Measurements from ENCODE around the gene B3GNT5.

The B3GNT5 gene

DNA sequence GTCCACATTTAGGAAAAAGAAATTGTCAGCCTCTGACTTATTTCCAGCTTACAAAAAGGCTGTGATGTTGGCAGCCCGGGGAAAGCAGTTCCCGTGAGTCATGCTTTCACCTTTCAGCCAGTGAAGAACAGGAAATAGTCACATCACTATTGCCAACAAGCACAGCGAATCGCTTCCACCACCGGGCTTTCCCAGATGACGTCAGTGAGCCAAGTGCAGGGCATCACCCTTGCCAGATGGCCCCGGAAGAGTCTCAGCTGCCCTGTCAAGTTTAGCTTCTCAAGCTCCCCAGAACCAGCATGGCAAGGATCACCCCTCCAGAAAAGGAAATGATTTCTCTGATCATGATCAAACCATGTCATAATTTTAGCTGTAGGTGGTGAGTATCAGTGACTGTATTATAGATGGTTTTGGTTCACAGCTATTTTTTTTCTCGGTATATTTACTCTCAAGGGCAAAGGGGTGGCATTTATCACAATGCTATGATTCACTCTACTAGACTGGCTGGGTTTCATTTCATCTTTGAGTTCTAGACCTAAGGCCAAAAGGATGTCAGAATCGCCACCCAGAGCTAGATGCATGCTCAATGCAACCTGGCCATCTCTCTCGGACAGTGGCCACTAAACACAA, 32.9 kb downstream of the B3GNT5 start:
- DNase-seq: peak; percentile 88
- TF ChIP-seq, protein P1, sequence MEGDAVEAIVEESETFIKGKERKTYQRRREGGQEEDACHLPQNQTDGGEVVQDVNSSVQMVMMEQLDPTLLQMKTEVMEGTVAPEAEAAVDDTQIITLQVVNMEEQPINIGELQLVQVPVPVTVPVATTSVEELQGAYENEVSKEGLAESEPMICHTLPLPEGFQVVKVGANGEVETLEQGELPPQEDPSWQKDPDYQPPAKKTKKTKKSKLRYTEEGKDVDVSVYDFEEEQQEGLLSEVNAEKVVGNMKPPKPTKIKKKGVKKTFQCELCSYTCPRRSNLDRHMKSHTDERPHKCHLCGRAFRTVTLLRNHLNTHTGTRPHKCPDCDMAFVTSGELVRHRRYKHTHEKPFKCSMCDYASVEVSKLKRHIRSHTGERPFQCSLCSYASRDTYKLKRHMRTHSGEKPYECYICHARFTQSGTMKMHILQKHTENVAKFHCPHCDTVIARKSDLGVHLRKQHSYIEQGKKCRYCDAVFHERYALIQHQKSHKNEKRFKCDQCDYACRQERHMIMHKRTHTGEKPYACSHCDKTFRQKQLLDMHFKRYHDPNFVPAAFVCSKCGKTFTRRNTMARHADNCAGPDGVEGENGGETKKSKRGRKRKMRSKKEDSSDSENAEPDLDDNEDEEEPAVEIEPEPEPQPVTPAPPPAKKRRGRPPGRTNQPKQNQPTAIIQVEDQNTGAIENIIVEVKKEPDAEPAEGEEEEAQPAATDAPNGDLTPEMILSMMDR (IDR thresholded peaks at IDR 0.05; ENCODE audit: low read depth, low read length): no peak
- peak overlapping the region; percentile 21 for H3K4me3 ChIP-seq (ENCODE audit: low read depth, low read length)

DNA sequence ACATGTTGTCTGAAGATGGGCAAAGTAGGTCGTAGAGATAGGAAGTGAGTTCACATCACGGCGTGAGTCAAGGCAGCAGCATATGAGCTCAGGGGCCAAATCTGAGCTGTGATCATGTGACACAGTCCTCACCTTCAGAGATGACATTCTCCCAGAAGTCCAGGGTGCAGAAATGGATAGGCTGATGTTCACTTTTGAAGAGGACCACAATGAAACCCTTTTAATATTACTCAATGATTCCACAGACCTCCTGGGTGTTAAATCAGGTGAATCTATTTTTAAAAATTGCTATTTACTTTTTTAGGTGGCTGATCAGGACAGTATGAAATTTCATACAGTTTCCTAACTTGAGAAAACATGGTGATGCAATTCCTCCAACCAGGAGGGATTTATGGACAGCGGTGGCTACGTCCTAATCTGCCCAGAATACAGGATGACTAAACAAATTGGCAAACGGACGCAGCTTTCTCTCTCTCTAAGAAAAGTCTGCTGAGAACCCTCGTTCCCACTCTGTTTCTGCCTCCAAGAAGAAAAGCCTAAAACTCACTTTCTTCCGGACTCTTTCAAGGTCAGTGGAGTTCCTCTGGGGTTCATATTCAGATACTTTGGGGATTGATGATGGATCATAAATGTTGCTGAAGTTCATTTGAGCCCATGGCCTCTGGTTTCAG, 34.4 kb downstream of the B3GNT5 start:
- TF ChIP-seq, protein P1 (IDR thresholded peaks at IDR 0.05; ENCODE audit: low read depth, low read length): no peak
- Histone ChIP-seq H3K27me3 (no peaks in the 10 kb centered on the region), H3K9me3 (no peaks in the 10 kb centered on the region), H3K36me3 (no peaks in the 10 kb centered on the region), H3K4me3 (ENCODE audit: low read depth, low read length) (no peak overlapping the region), H3K4me1 (peaks cover 5% of the 10 kb centered on the region; the same call in 1 of the 2 replicates)
- no peak for DNase-seq

More for the DNA sequence above, 32.9 kb downstream of the B3GNT5 start:
- peaks cover 5% of the 10 kb centered on the region; the same call in 1 of the 2 replicates for H3K4me1 ChIP-seq
- no peaks in the 10 kb centered on the region for H3K36me3 ChIP-seq
- H3K27me3 ChIP-seq: no peaks in the 10 kb centered on the region
- H3K9me3 ChIP-seq: no peaks in the 10 kb centered on the region

DNA sequence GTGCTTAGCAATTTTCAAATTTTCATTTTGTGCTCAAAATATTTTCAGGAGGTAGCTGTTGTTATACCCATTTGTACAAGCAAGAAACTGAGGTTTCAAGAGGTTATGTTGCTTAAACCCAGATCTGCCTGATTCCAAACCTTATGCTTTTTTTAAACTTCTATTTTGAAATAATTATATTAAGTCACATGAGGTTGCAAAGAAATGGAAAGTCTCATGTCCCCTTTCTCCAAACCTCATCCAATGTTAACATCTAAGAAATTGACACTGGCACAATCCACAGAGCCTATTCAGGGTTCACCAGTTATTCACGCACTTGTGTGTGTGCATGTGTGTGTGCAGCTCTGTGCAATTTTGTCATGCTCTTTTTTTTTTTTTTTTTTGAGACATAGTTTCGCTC, 35.1 kb downstream of the B3GNT5 start:
- Histone ChIP-seq H3K36me3 (no peaks in the 10 kb centered on the region), H3K27me3 (no peaks in the 10 kb centered on the region), H3K4me3 (ENCODE audit: low read depth, low read length) (no peak overlapping the region), H3K4me1 (peaks cover 5% of the 10 kb centered on the region; the same call in 1 of the 2 replicates), H3K9me3 (no peaks in the 10 kb centered on the region)
- DNase-seq: no peak
- TF ChIP-seq, protein P1 (IDR thresholded peaks at IDR 0.05; ENCODE audit: low read depth, low read length): no peak

DNA sequence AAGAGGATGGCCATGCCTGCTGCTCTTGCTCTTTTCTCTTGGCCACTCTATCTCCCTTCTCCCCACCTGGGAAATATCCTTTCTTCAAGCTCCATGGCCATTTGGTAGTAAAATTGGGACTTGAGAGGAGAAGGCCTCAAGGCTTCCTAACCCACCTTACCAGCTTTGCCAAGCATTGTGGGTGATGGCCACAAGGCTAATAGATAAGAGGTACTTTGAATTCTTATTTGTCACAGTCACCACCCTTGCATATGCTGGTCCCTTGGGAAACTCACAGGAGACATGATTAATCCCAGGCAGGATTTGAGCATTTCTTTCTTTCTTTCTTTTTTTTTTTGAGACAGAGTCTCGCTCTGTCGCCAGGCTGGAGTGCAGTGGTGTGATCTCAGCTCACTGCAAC, 37.2 kb downstream of the B3GNT5 start:
- H3K4me1 ChIP-seq: peaks cover 5% of the 10 kb centered on the region; the same call in 1 of the 2 replicates
- TF ChIP-seq, protein P1 (IDR thresholded peaks at IDR 0.05; ENCODE audit: low read depth, low read length): no peak
- H3K27me3 ChIP-seq: no peaks in the 10 kb centered on the region
- no peaks in the 10 kb centered on the region for H3K36me3 ChIP-seq
- H3K4me3 ChIP-seq (ENCODE audit: low read depth, low read length): no peak overlapping the region
- no peaks in the 10 kb centered on the region for H3K9me3 ChIP-seq
- DNase-seq: no peak

DNA sequence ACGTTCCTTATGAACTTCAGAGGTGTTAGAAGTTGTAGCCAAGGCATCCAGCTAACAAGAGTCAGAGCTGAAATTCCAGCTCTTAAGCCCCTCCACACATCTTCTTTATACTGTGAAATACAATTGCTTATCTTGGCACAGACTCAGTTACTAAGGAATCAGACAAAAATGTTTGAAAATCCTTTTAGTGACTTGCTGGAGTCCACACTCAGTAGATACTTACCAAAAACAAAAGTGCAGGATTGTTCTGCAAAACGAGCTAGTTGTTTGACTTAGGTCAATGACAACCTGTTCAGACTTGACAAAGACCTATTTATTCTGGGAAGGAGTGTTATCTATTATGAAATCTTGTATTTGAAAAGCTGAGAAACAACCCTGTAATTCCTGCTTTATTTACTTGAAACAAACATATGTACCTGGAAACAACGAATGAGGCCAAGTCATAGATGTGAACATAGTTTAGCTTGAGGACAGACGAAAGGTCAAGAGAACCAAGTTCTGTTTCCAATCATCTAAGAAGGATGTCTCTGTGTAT, 38.5 kb downstream of the B3GNT5 start:
- H3K9me3 ChIP-seq: no peaks in the 10 kb centered on the region
- H3K4me3 ChIP-seq (ENCODE audit: low read depth, low read length): no peak overlapping the region
- no peaks in the 10 kb centered on the region for H3K36me3 ChIP-seq
- no peaks in the 10 kb centered on the region for H3K4me1 ChIP-seq
- TF ChIP-seq, protein P1 (IDR thresholded peaks at IDR 0.05; ENCODE audit: low read depth, low read length): no peak
- DNase-seq: no peak
- H3K27me3 ChIP-seq: no peaks in the 10 kb centered on the region

DNA sequence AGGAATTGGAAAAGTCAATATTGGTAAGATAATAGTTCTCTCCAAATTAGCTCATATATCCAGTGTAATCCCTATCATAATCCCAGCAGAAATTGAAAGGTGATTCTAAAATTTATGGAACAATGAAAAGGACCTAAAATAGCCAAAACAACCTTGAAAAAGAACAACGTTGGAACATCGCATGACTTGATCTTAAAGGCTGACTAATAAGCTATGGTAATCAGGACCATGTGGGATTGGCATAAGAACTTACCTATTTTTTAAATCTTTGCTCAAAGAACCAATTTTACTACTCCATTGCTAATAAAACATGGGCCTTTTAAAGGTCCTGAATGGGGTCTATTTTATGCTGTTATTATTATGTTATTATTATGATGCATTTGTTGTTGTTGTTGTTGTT, 40.9 kb downstream of the B3GNT5 start:
- TF ChIP-seq, protein P1 (IDR thresholded peaks at IDR 0.05; ENCODE audit: low read depth, low read length): no peak
- Histone ChIP-seq H3K4me1 (peaks cover 4% of the 10 kb centered on the region; the same call in 1 of the 2 replicates), H3K36me3 (no peaks in the 10 kb centered on the region), H3K4me3 (ENCODE audit: low read depth, low read length) (no peak overlapping the region), H3K27me3 (no peaks in the 10 kb centered on the region), H3K9me3 (no peaks in the 10 kb centered on the region)
- DNase-seq: no peak
